ENCODE measurements around the gene PSMA3. TPM values are rescaled to one million over a fixed set of nuclear protein-coding genes. Genes with fewer than 3 reads are reported as not detected.

The PSMA3 gene
- total and polyA plus RNA-seq, 2 donors (not counting 1 experiment from before 2014, with no cell fraction given) = 80.1 to 279 TPM

- Histone ChIP-seq H4K20me1 (ENCODE audit: control insufficient read depth, extremely low read depth, insufficient read depth, low read length) (peaks cover 3% of the 10 kb centered on the region), H2AFZ (ENCODE audit: low read length) (no peak overlapping the region), H3K4me3 (replicated peaks in 1 of 4; ENCODE audit: control extremely low read depth in 1 of 4, insufficient read depth in 1 of 4, low read depth in 3 of 4, low read length in 4 of 4) (peak overlapping the region; percentile 86 to 100 (median 96)), H3K79me2 (ENCODE audit: control insufficient read depth, insufficient read depth, low read length) (peaks cover 67% of the 10 kb centered on the region), H3K27me3 (ENCODE audit: control insufficient read depth, insufficient read depth, low read length) (no peaks in the 10 kb centered on the region), H3K36me3 (ENCODE audit: control insufficient read depth, insufficient read depth, low read length) (peaks cover 3% of the 10 kb centered on the region), H3K4me1 (ENCODE audit: control insufficient read depth, extremely low read depth, insufficient read depth, low read length) (peaks cover 3% of the 10 kb centered on the region), H3K9ac (ENCODE audit: insufficient read depth, low read length) (peak overlapping the region; percentile 96), H3K4me2 (ENCODE audit: extremely low read depth, insufficient read depth, low read length) (peak overlapping the region; percentile 61), H3K27ac (ENCODE audit: insufficient read depth, low read length) (peak overlapping the region; percentile 99), H3K9me3 (ENCODE audit: control insufficient read depth, insufficient read depth, low read depth, low read length) (no peaks in the 10 kb centered on the region)
- DNase-seq (ENCODE audit: low read depth in 2 of 2) = no peak
- TF ChIP-seq EZH2 (IDR thresholded peaks at IDR 0.05; ENCODE audit: low read length, missing control alignments) = no peak
- TF ChIP-seq, protein P1, sequence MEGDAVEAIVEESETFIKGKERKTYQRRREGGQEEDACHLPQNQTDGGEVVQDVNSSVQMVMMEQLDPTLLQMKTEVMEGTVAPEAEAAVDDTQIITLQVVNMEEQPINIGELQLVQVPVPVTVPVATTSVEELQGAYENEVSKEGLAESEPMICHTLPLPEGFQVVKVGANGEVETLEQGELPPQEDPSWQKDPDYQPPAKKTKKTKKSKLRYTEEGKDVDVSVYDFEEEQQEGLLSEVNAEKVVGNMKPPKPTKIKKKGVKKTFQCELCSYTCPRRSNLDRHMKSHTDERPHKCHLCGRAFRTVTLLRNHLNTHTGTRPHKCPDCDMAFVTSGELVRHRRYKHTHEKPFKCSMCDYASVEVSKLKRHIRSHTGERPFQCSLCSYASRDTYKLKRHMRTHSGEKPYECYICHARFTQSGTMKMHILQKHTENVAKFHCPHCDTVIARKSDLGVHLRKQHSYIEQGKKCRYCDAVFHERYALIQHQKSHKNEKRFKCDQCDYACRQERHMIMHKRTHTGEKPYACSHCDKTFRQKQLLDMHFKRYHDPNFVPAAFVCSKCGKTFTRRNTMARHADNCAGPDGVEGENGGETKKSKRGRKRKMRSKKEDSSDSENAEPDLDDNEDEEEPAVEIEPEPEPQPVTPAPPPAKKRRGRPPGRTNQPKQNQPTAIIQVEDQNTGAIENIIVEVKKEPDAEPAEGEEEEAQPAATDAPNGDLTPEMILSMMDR (conservative IDR thresholded peaks at IDR 0.05 in 1 of 2, IDR thresholded peaks at IDR 0.05 in 1 of 2; ENCODE audit: low read depth in 1 of 2, low read length in 2 of 2) = no peak
Observed at GRCh38 chr14:58297412-58297761, 52.7 kb downstream of the PSMA3 start.

- Histone ChIP-seq H3K9ac (ENCODE audit: insufficient read depth, low read length) (peak overlapping the region; percentile 96), H3K79me2 (ENCODE audit: control insufficient read depth, insufficient read depth, low read length) (peaks cover 62% of the 10 kb centered on the region), H3K27me3 (ENCODE audit: control insufficient read depth, insufficient read depth, low read length) (no peaks in the 10 kb centered on the region), H3K4me3 (replicated peaks in 1 of 4; ENCODE audit: control extremely low read depth in 1 of 4, insufficient read depth in 1 of 4, low read depth in 3 of 4, low read length in 4 of 4) (peak overlapping the region; percentile 95 to 100 (median 98)), H3K4me1 (ENCODE audit: control insufficient read depth, extremely low read depth, insufficient read depth, low read length) (peaks cover 3% of the 10 kb centered on the region), H3K27ac (ENCODE audit: insufficient read depth, low read length) (peak overlapping the region; percentile 99), H4K20me1 (ENCODE audit: control insufficient read depth, extremely low read depth, insufficient read depth, low read length) (peaks cover 3% of the 10 kb centered on the region), H3K4me2 (ENCODE audit: extremely low read depth, insufficient read depth, low read length) (peak overlapping the region; percentile 61), H3K9me3 (ENCODE audit: control insufficient read depth, insufficient read depth, low read depth, low read length) (no peaks in the 10 kb centered on the region), H3K36me3 (ENCODE audit: control insufficient read depth, insufficient read depth, low read length) (peaks cover 3% of the 10 kb centered on the region), H2AFZ (ENCODE audit: low read length) (peak overlapping the region; percentile 93)
- TF ChIP-seq, protein P1 (conservative IDR thresholded peaks at IDR 0.05 in 1 of 2, IDR thresholded peaks at IDR 0.05 in 1 of 2; ENCODE audit: low read depth in 1 of 2, low read length in 2 of 2) = no peak
- TF ChIP-seq EZH2 (IDR thresholded peaks at IDR 0.05; ENCODE audit: low read length, missing control alignments) = peak; percentile 98
- DNase-seq (ENCODE audit: low read depth in 2 of 2) = peak; percentile 100
Observed at GRCh38 chr14:58297762-58298476, 53.3 kb downstream of the PSMA3 start.

GRCh38 chr14:58298477-58299400, 54.1 kb downstream of the PSMA3 start, which contains the start of gene ARID4A:
Gene ARID4A, plus strand, starts transcription at chr14:58298555. Its CDS starts 1,300 bp downstream, at chr14:58299855.
- H2AFZ ChIP-seq (ENCODE audit: low read length) = peak within 1 kb of the TSS; percentile 93
- peak within 1 kb of the TSS; percentile 96 for H3K9ac ChIP-seq (ENCODE audit: insufficient read depth, low read length)
- H3K36me3 ChIP-seq (ENCODE audit: control insufficient read depth, insufficient read depth, low read length) = peaks cover 2% of the 10 kb centered on the region
- TF ChIP-seq, protein P1 (conservative IDR thresholded peaks at IDR 0.05 in 1 of 2, IDR thresholded peaks at IDR 0.05 in 1 of 2; ENCODE audit: low read depth in 1 of 2, low read length in 2 of 2) = no peak
- no peak for TF ChIP-seq EZH2 (IDR thresholded peaks at IDR 0.05; ENCODE audit: low read length, missing control alignments)
- peak within 1 kb of the TSS; percentile 99 for H3K27ac ChIP-seq (ENCODE audit: insufficient read depth, low read length)
- peaks cover 3% of the 10 kb centered on the region for H4K20me1 ChIP-seq (ENCODE audit: control insufficient read depth, extremely low read depth, insufficient read depth, low read length)
- H3K4me1 ChIP-seq (ENCODE audit: control insufficient read depth, extremely low read depth, insufficient read depth, low read length) = peaks cover 3% of the 10 kb centered on the region
- H3K79me2 ChIP-seq (ENCODE audit: control insufficient read depth, insufficient read depth, low read length) = peaks cover 55% of the 10 kb centered on the region
- DNase-seq (ENCODE audit: low read depth in 2 of 2) = no peak
- peak within 1 kb of the TSS; percentile 98 for H3K4me2 ChIP-seq (ENCODE audit: extremely low read depth, insufficient read depth, low read length)
- H3K27me3 ChIP-seq (ENCODE audit: control insufficient read depth, insufficient read depth, low read length) = no peaks in the 10 kb centered on the region
- H3K4me3 ChIP-seq (replicated peaks in 1 of 4; ENCODE audit: control extremely low read depth in 1 of 4, insufficient read depth in 1 of 4, low read depth in 3 of 4, low read length in 4 of 4) = peak within 1 kb of the TSS; percentile 95 to 100 (median 98)
- no peaks in the 10 kb centered on the region for H3K9me3 ChIP-seq (ENCODE audit: control insufficient read depth, insufficient read depth, low read depth, low read length)
